Cardiac muscle cell (in vitro differentiated cells and primary cell): ENCODE measurements around the gene CHD6. TPM values are rescaled to one million over a fixed set of nuclear protein-coding genes. Genes with fewer than 3 reads are reported as not detected.
"Not testable (repeated sequence)": the region's sequence is repeated elsewhere in the genome, so short reads cannot be mapped to it uniquely, and the experiment has no call there.

Source experiments
- DNase-seq, 2 donors: peaks; one replicate each; pipeline versions ENCODE4 v3.0.0 to v3.0.0-alpha.2; 2010 to 2017; ENCODE audit warnings: low read depth in 1 of 2, low spot score in 1 of 2
- H3K27ac ChIP-seq: fragments of 200-600 bp; sonication (generic); 2 replicates; pipeline ENCODE4 v1.5.1; 2016
- H3K27me3 ChIP-seq: fragments of 200-600 bp; sonication (generic); 2 replicates; pipeline ENCODE4 v1.6.0; 2016; ENCODE audit warnings: control low read depth
- H3K36me3 ChIP-seq: fragments of 200-600 bp; sonication (generic); 2 replicates; pipeline ENCODE4 v1.5.1; 2016; ENCODE audit warnings: control low read depth
- H3K4me1 ChIP-seq: fragments of 200-600 bp; sonication (generic); 2 replicates; pipeline ENCODE4 v1.8.1; 2017; ENCODE audit warnings: low read depth, mild to moderate bottlenecking, mixed run types
- H3K4me3 ChIP-seq: fragments of 200-600 bp; sonication (generic); 2 replicates; pipeline ENCODE4 v1.5.1; 2016; ENCODE audit warnings: mild to moderate bottlenecking
- H3K9me3 ChIP-seq: fragments of 200-600 bp; sonication (generic); 2 replicates; pipeline ENCODE4 v1.5.1; 2017; ENCODE audit warnings: low read depth, mild to moderate bottlenecking, control low read depth
- CTCF ChIP-seq: IDR thresholded peaks from 2 replicates; pipeline ENCODE4 v1.5.1; 2012; ENCODE audit warnings: low read depth, mild to moderate bottlenecking, low read length
- polyA plus RNA-seq: library from polyadenylated mRNA; unstranded; fragments of >200 nt; fragmentation: Nextera tagmentation; extraction: Ambion mirVana; gene quantifications from 2 replicates; pipeline ENCODE4 v1.2.1, GENCODE V29; 2016
- total RNA-seq: library from RNA; depleted of rRNA; stranded (reverse); fragments of >200 nt; gene quantifications from 2 replicates; pipeline ENCODE4 v1.2.3, GENCODE V29; 2016

The CHD6 gene
- total and polyA plus RNA-seq, 2 experiments from 2014 or later = 56.3 to 61.9 TPM

GRCh38 chr20:41540918-41541317 lies 77.3 kb downstream of the CHD6 start:
- no peaks in the 10 kb centered on the region for H3K27me3 ChIP-seq
- TF ChIP-seq CTCF = no peak
- DNase-seq = no peak
- H3K27ac ChIP-seq = no peak overlapping the region
- H3K9me3 ChIP-seq = no peaks in the 10 kb centered on the region
- H3K4me3 ChIP-seq = no peak overlapping the region
- H3K36me3 ChIP-seq = no peaks in the 10 kb centered on the region
- H3K4me1 ChIP-seq = no peaks in the 10 kb centered on the region

- H3K36me3 ChIP-seq = no peaks in the 10 kb centered on the region
- no peak overlapping the region for H3K4me3 ChIP-seq
- H3K27me3 ChIP-seq = no peaks in the 10 kb centered on the region
- H3K27ac ChIP-seq = no peak overlapping the region
- no peaks in the 10 kb centered on the region for H3K9me3 ChIP-seq
- no peaks in the 10 kb centered on the region for H3K4me1 ChIP-seq
- no peak for DNase-seq
- no peak for TF ChIP-seq CTCF
Observed at GRCh38 chr20:41540459-41540858, 77.7 kb downstream of the CHD6 start.

- no peak overlapping the region for H3K4me3 ChIP-seq
- TF ChIP-seq CTCF = no peak
- no peak for DNase-seq
- H3K4me1 ChIP-seq = no peaks in the 10 kb centered on the region
- H3K9me3 ChIP-seq = no peaks in the 10 kb centered on the region
- H3K27ac ChIP-seq = no peak overlapping the region
- no peaks in the 10 kb centered on the region for H3K27me3 ChIP-seq
- no peaks in the 10 kb centered on the region for H3K36me3 ChIP-seq
Observed at GRCh38 chr20:41538810-41539596, 79.2 kb downstream of the CHD6 start.

GRCh38 chr20:41537865-41538264 lies 80.3 kb downstream of the CHD6 start:
- Histone ChIP-seq H3K9me3 (no peaks in the 10 kb centered on the region), H3K27ac (no peak overlapping the region), H3K36me3 (no peaks in the 10 kb centered on the region), H3K4me3 (no peak overlapping the region), H3K27me3 (no peaks in the 10 kb centered on the region), H3K4me1 (no peaks in the 10 kb centered on the region)
- TF ChIP-seq CTCF = no peak
- no peak for DNase-seq

- H3K4me1 ChIP-seq, H3K9me3 ChIP-seq, H3K4me3 ChIP-seq, H3K27ac ChIP-seq, DNase-seq, H3K27me3 ChIP-seq, H3K36me3 ChIP-seq: not testable (repeated sequence)
Observed at GRCh38 chr20:41535551-41535950, 82.6 kb downstream of the CHD6 start.

- no peaks in the 10 kb centered on the region for H3K9me3 ChIP-seq
- DNase-seq = peak in 1 of 2 donors; percentile 20
- H3K36me3 ChIP-seq = peaks cover 3% of the 10 kb centered on the region
- H3K4me1 ChIP-seq = no peaks in the 10 kb centered on the region
- no peak for TF ChIP-seq CTCF
- H3K27ac ChIP-seq = no peak overlapping the region
- H3K4me3 ChIP-seq = no peak overlapping the region
- no peaks in the 10 kb centered on the region for H3K27me3 ChIP-seq
Observed at GRCh38 chr20:41534842-41535241, 83.3 kb downstream of the CHD6 start.
